DND-41 (cell line): ENCODE data around the gene ITSN2.

Experiments
- EZH2 ChIP-seq: IDR thresholded peaks from 3 replicates; pipeline ENCODE4 v1.6.1; 2012; ENCODE audit warnings: borderline replicate concordance, low read depth, mild to moderate bottlenecking, moderate library complexity, low read length, inconsistent platforms; ENCODE audit not compliant: severe bottlenecking
- TF ChIP-seq, protein P1 (sequence below): IDR thresholded peaks from 2 replicates; pipeline ENCODE4 v1.5.1; 2012; ENCODE audit warnings: borderline replicate concordance, low read length, moderate library complexity, mild to moderate bottlenecking; ENCODE audit not compliant: poor library complexity, severe bottlenecking; ENCODE audit errors: extremely low read depth

DNA sequence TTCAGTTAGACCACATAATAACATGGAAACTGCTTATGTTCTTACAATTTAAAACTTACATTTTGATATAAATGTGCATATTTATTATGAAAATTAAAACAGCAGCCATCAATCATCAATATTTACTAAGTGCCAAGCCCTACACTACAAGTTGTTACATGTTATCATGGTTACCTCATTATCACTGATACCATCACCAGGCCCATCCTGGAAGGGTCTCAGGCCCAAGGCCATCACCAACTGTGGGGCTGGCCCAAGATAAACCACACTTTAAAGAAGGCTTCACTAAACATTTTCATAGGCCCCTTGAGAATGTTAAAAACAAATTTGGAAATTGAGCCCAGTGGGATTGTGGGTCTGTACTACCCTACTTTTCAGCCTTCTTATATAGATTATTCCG, 6.4 kb downstream of the ITSN2 start:
- TF ChIP-seq, protein P1, sequence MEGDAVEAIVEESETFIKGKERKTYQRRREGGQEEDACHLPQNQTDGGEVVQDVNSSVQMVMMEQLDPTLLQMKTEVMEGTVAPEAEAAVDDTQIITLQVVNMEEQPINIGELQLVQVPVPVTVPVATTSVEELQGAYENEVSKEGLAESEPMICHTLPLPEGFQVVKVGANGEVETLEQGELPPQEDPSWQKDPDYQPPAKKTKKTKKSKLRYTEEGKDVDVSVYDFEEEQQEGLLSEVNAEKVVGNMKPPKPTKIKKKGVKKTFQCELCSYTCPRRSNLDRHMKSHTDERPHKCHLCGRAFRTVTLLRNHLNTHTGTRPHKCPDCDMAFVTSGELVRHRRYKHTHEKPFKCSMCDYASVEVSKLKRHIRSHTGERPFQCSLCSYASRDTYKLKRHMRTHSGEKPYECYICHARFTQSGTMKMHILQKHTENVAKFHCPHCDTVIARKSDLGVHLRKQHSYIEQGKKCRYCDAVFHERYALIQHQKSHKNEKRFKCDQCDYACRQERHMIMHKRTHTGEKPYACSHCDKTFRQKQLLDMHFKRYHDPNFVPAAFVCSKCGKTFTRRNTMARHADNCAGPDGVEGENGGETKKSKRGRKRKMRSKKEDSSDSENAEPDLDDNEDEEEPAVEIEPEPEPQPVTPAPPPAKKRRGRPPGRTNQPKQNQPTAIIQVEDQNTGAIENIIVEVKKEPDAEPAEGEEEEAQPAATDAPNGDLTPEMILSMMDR: no peak
- TF ChIP-seq EZH2: no peak
